Astrocyte (in vitro differentiated cells and primary cell): Measurements from ENCODE around the gene LDAF1. TPM values are rescaled to one million over a fixed set of nuclear protein-coding genes. Genes with fewer than 3 reads are reported as not detected.

Experiments used
- DNase-seq: peaks from one replicate; pipeline ENCODE4 v3.0.0-alpha.2; 2010; ENCODE audit warnings: low read depth
- FAIRE-seq: peaks from 2 replicates; lab custom pipeline; 2011; peaks lifted over from hg19 to GRCh38; lab: Jason Lieb, UNC
- H2AFZ ChIP-seq: 2 replicates; pipeline ENCODE4 v1.6.0; 2012; ENCODE audit warnings: low read depth, low read length, inconsistent platforms
- H3K27ac ChIP-seq: 2 replicates; pipeline ENCODE4 v1.5.1; 2011; ENCODE audit warnings: low read depth, low read length, inconsistent platforms
- H3K27me3 ChIP-seq: 2 replicates; pipeline ENCODE4 v1.6.0; 2011; ENCODE audit warnings: low read length, inconsistent platforms; ENCODE audit not compliant: insufficient read depth
- H3K36me3 ChIP-seq: 2 replicates; pipeline ENCODE4 v1.5.1; 2011; ENCODE audit warnings: low read length, inconsistent platforms; ENCODE audit not compliant: insufficient read depth
- H3K4me1 ChIP-seq: 2 replicates; pipeline ENCODE4 v1.5.1; 2011; ENCODE audit warnings: low read length, inconsistent platforms; ENCODE audit not compliant: insufficient read depth
- H3K4me2 ChIP-seq: 2 replicates; pipeline ENCODE4 v1.6.0; 2012; ENCODE audit warnings: low read length, inconsistent platforms
- H3K4me3 ChIP-seq: 2 replicates; pipeline ENCODE4 v1.5.1; 2011; ENCODE audit warnings: low read depth, mild to moderate bottlenecking, low read length, inconsistent platforms; ENCODE audit not compliant: insufficient read depth
- H3K79me2 ChIP-seq: 2 replicates; pipeline ENCODE4 v1.6.0; 2012; ENCODE audit warnings: mild to moderate bottlenecking, low read length, inconsistent platforms; ENCODE audit not compliant: insufficient read depth
- H3K9ac ChIP-seq: 2 replicates; pipeline ENCODE4 v1.6.0; 2012; ENCODE audit warnings: mild to moderate bottlenecking, low read length, inconsistent platforms
- H3K9me3 ChIP-seq: 2 replicates; pipeline ENCODE4 v1.5.1; 2012; ENCODE audit warnings: low read depth, mild to moderate bottlenecking, low read length, inconsistent platforms; ENCODE audit not compliant: insufficient read depth
- H4K20me1 ChIP-seq: 2 replicates; pipeline ENCODE4 v1.6.0; 2012; ENCODE audit warnings: low read length, inconsistent platforms; ENCODE audit not compliant: insufficient read depth
- H3K27ac Mint-ChIP-seq: one replicate; pipeline ENCODE4 v1.8.0; 2021; ENCODE audit warnings: mild to moderate bottlenecking, mixed read lengths; ENCODE audit not compliant: unreplicated experiment
- H3K27me3 Mint-ChIP-seq: one replicate; pipeline ENCODE4 v1.8.0; 2021; ENCODE audit warnings: low read depth, mixed read lengths; ENCODE audit not compliant: unreplicated experiment
- H3K36me3 Mint-ChIP-seq: one replicate; pipeline ENCODE4 v1.8.0; 2021; ENCODE audit warnings: low read depth, mixed read lengths; ENCODE audit not compliant: unreplicated experiment
- H3K4me1 Mint-ChIP-seq: one replicate; pipeline ENCODE4 v1.8.0; 2021; ENCODE audit warnings: low read depth, mixed read lengths; ENCODE audit not compliant: unreplicated experiment
- H3K4me3 Mint-ChIP-seq: one replicate; pipeline ENCODE4 v1.8.0; 2021; ENCODE audit warnings: mild to moderate bottlenecking, moderate library complexity, mixed read lengths; ENCODE audit not compliant: unreplicated experiment
- H3K9me3 Mint-ChIP-seq: one replicate; pipeline ENCODE4 v1.8.0; 2021; ENCODE audit warnings: mild to moderate bottlenecking, mixed read lengths; ENCODE audit not compliant: unreplicated experiment
- EZH2 ChIP-seq: IDR thresholded peaks from 2 replicates; pipeline ENCODE4 v1.6.1; 2012; ENCODE audit warnings: mild to moderate bottlenecking, low read length, inconsistent platforms; ENCODE audit not compliant: insufficient read depth
- total RNA-seq: library from RNA; stranded (reverse); gene quantifications from 2 replicates; pipeline ENCODE4 v1.2.1, GENCODE V29; 2021
- TF ChIP-seq, protein P1 (sequence below): IDR thresholded peaks from 2 replicates; pipeline ENCODE4 v1.5.1; 2011; ENCODE audit warnings: low read depth, mild to moderate bottlenecking, inconsistent platforms, low read length, moderate library complexity; ENCODE audit not compliant: insufficient read depth

Gene LDAF1
- total RNA-seq, 1 donor from 2014 or later = 38.6 TPM

DNA sequence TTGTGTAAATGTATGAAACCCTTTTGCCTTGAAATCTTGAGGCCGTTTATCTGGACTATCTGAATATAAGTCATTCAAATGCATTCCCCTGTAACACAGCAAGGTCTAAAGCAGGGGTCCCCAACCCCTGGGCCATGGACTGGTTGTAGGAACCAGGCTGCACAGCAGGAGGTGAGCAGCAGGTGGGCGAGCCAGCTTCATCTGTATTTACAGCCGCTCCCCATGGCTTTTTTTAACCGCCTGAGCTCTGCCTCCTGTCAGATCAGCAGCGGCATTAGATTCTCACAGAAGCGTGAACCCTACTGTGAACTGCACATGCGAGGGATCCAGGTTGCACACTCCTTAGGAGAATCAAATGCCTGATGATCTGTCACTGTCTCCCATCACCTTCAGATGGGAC is 32.0 kb upstream of the LDAF1 start:
- Histone ChIP-seq H3K79me2 (no peaks in the 10 kb centered on the region), H2AFZ (no peak overlapping the region), H4K20me1 (no peaks in the 10 kb centered on the region), H3K4me3 (no peak overlapping the region), H3K4me1 (no peaks in the 10 kb centered on the region), H3K4me2 (no peak overlapping the region), H3K27ac (no peak overlapping the region), H3K9me3 (no peaks in the 10 kb centered on the region), H3K27me3 (no peaks in the 10 kb centered on the region), H3K36me3 (no peaks in the 10 kb centered on the region), H3K9ac (no peak overlapping the region)
- FAIRE-seq (no peak), DNase-seq (no peak)
- TF ChIP-seq, protein P1, sequence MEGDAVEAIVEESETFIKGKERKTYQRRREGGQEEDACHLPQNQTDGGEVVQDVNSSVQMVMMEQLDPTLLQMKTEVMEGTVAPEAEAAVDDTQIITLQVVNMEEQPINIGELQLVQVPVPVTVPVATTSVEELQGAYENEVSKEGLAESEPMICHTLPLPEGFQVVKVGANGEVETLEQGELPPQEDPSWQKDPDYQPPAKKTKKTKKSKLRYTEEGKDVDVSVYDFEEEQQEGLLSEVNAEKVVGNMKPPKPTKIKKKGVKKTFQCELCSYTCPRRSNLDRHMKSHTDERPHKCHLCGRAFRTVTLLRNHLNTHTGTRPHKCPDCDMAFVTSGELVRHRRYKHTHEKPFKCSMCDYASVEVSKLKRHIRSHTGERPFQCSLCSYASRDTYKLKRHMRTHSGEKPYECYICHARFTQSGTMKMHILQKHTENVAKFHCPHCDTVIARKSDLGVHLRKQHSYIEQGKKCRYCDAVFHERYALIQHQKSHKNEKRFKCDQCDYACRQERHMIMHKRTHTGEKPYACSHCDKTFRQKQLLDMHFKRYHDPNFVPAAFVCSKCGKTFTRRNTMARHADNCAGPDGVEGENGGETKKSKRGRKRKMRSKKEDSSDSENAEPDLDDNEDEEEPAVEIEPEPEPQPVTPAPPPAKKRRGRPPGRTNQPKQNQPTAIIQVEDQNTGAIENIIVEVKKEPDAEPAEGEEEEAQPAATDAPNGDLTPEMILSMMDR = no peak
- TF ChIP-seq EZH2 = no peak
- H3K36me3 Mint-ChIP-seq = no peaks in the 10 kb centered on the region
- no peaks in the 10 kb centered on the region for H3K4me1 Mint-ChIP-seq
- peaks cover 14% of the 10 kb centered on the region for H3K27me3 Mint-ChIP-seq
- H3K4me3 Mint-ChIP-seq = no peak overlapping the region
- H3K9me3 Mint-ChIP-seq = no peaks in the 10 kb centered on the region
- no peak overlapping the region for H3K27ac Mint-ChIP-seq

DNA sequence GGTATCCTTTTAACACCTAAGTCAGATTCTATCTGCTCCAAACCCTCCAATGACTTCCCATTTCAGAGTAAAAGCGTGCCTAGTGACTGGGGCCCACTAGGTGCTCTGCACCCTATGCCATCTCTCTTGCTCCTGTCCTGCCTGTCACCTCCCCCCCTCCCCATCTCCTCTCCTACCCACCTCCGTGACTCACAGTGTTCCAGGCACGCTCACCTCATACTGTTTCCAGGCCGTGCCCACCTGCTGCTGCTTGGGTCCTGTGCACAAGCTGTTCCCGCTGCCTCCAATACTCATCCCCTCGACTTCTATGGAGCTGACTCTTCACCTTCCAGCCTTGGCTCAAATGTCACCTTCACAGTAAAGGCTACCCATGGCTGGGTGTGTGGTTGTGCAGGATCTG is 29.5 kb upstream of the LDAF1 start:
- Histone ChIP-seq H3K27ac (no peak overlapping the region), H3K4me1 (no peaks in the 10 kb centered on the region), H3K4me3 (no peak overlapping the region), H3K36me3 (no peaks in the 10 kb centered on the region), H3K9me3 (no peaks in the 10 kb centered on the region), H3K9ac (no peak overlapping the region), H3K79me2 (no peaks in the 10 kb centered on the region), H3K27me3 (no peaks in the 10 kb centered on the region), H4K20me1 (no peaks in the 10 kb centered on the region), H3K4me2 (no peak overlapping the region), H2AFZ (no peak overlapping the region)
- H3K27me3 Mint-ChIP-seq = peaks cover 21% of the 10 kb centered on the region
- H3K9me3 Mint-ChIP-seq = no peaks in the 10 kb centered on the region
- no peaks in the 10 kb centered on the region for H3K36me3 Mint-ChIP-seq
- DNase-seq (no peak), FAIRE-seq (no peak)
- H3K4me1 Mint-ChIP-seq = no peaks in the 10 kb centered on the region
- H3K27ac Mint-ChIP-seq = no peak overlapping the region
- TF ChIP-seq EZH2 = no peak
- TF ChIP-seq, protein P1 = no peak
- no peak overlapping the region for H3K4me3 Mint-ChIP-seq

DNA sequence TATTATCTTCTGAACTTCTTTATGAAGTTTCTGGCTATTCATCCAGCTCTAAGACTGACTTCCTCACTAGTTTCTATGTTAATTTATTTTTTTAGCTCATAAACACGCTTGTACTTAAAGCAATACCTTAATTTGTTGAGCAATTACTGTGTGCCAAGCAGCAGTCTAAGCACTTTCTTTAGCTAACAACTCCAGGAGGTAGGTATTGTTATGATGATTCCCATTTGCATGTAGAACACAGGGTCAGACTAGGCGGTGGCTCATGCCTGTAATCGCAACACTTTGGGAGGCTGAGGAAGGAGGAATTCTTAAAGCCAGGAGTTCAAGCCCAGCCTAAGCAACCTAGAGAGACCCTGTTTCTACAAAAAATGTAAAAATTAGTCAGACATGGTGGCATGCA is 27.7 kb upstream of the LDAF1 start:
- H3K4me1 Mint-ChIP-seq = no peaks in the 10 kb centered on the region
- no peak overlapping the region for H3K4me3 ChIP-seq
- FAIRE-seq = no peak
- peaks cover 18% of the 10 kb centered on the region for H3K27me3 Mint-ChIP-seq
- no peak overlapping the region for H2AFZ ChIP-seq
- H3K4me3 Mint-ChIP-seq = no peak overlapping the region
- H3K27ac ChIP-seq = no peak overlapping the region
- no peaks in the 10 kb centered on the region for H3K27me3 ChIP-seq
- TF ChIP-seq EZH2 = no peak
- TF ChIP-seq, protein P1 = no peak
- H3K36me3 ChIP-seq = no peaks in the 10 kb centered on the region
- H3K4me1 ChIP-seq = no peaks in the 10 kb centered on the region
- no peaks in the 10 kb centered on the region for H4K20me1 ChIP-seq
- no peak overlapping the region for H3K27ac Mint-ChIP-seq
- no peaks in the 10 kb centered on the region for H3K79me2 ChIP-seq
- no peak overlapping the region for H3K4me2 ChIP-seq
- DNase-seq = no peak
- no peaks in the 10 kb centered on the region for H3K9me3 Mint-ChIP-seq
- H3K9ac ChIP-seq = no peak overlapping the region
- no peaks in the 10 kb centered on the region for H3K9me3 ChIP-seq
- no peaks in the 10 kb centered on the region for H3K36me3 Mint-ChIP-seq
